ENCODE data around the gene BBS2. TPM values are rescaled to one million over a fixed set of nuclear protein-coding genes. Genes with fewer than 3 reads are reported as not detected.

Gene BBS2
- total and polyA plus RNA-seq, 2 of the 13 experiments (the other 11 are each of a cell fraction or from before 2014, with no cell fraction given): 59.7 to 68.3 TPM

DNA sequence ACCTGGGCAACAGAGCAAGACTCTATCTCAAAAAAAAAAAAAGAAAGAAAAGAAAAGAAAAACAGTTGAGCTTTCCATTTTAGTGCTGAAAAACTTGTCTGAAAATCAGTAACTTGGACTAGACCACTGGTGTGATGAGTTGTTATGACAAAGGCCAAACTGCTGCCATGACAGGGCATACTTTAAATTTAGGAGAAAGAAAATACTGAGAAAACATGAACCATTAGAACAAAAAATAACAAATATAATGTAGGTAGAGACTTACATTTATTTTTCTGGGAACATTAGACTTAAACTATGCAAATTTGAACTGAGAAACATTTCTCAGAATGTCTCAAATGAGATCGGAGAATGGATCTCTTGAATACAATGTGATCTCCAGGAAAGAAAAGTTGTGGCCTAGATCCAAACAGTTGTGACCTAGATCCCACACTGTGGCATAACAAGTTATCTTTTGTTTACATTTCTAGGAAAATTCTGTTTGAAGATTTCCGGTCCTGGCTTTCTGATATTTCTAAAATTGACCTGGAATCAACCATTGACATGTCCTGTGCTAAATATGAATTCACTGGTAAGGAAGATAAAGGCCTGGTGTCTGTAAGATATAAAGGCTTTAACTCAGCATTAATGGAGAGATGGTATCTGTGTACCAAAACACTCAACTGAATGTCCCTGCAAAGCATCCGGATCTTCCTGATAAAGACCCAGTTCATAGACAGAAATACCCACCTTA is 57.6 kb downstream of the BBS2 start:
- FAIRE-seq: no peak
- CTCF ChIA-PET (ENCODE audit: low intra/inter-chr PET ratio, low total read pairs): no interaction called here
- no peak overlapping the region for H3K9ac ChIP-seq (ENCODE audit: insufficient read depth, low read depth, low read length)
- H2AFZ ChIP-seq (ENCODE audit: low read length): no peak overlapping the region
- no TSS peak for BruUV-seq (replicated peaks)
- no peak overlapping the region for H3K4me2 ChIP-seq (ENCODE audit: low read depth, low read length)
- H3K36me3 ChIP-seq (replicated peaks in 1 of 2; ENCODE audit: control insufficient read depth in 1 of 2, insufficient read depth in 2 of 2, low read length in 2 of 2): peaks cover 32 to 82% of the 10 kb centered on the region in 2 experiments
- ATAC-seq: no peak
- no peak overlapping the region for H3K4me3 ChIP-seq (replicated peaks in 1 of 3; ENCODE audit: insufficient read depth in 1 of 3, low read depth in 2 of 3, low read length in 3 of 3)
- intact Hi-C loops (cut with micrococcal nuclease; ENCODE audit: unreplicated experiment) (no loop called here), in situ Hi-C loops (cut with HindIII; ENCODE audit: extremely low pct_ligation_motif_present, low pct_unique_long_range_greater_than_20kb) (no loop called here)
- POLR2A ChIA-PET: interaction anchor here (1.3 kb wide), 1 partner anchor 11 kb away, joined by 5 read pairs; the partner anchor contains the start of genes NUDT21 and OGFOD1
- H3K9me3 ChIP-seq (ENCODE audit: low read length): no peaks in the 10 kb centered on the region
- no peaks in the 10 kb centered on the region for H4K20me1 ChIP-seq (ENCODE audit: insufficient read depth, low read length)
- DNase-seq (ENCODE audit: low spot score): no peak
- H3K27ac ChIP-seq (ENCODE audit: extremely low read length, insufficient read depth, low read length): no peak overlapping the region
- no peaks in the 10 kb centered on the region for H3K79me2 ChIP-seq (ENCODE audit: insufficient read depth, low read length)
- H3K4me1 ChIP-seq (ENCODE audit: insufficient read depth, low read length): no peaks in the 10 kb centered on the region
- TF ChIP-seq BCL6 (CRISPR knock-in tag; IDR thresholded peaks at IDR 0.05): 0 out of 2 replicates have a peak, but pooled peaks have one; percentile 28
- TF ChIP-seq RBFOX2 (IDR thresholded peaks at IDR 0.05; ENCODE audit: low read depth, low read length): 0 out of 2 replicates have a peak, but pooled peaks have one; percentile 38
- TF ChIP-seq PAF1 (CRISPR knock-in tag; IDR thresholded peaks at IDR 0.05): no peak
- no peak for TF ChIP-seq GPN1 (CRISPR knock-in tag; IDR thresholded peaks at IDR 0.05; ENCODE audit: borderline replicate concordance)
- H3K27me3 ChIP-seq (ENCODE audit: control insufficient read depth in 1 of 2, insufficient read depth in 2 of 2, low read length in 2 of 2): no peaks in the 10 kb centered on the region
- 88% methylated on average over 3 of the region's 3 CpGs for WGBS (ENCODE audit: low lambda C conversion rate)

DNA sequence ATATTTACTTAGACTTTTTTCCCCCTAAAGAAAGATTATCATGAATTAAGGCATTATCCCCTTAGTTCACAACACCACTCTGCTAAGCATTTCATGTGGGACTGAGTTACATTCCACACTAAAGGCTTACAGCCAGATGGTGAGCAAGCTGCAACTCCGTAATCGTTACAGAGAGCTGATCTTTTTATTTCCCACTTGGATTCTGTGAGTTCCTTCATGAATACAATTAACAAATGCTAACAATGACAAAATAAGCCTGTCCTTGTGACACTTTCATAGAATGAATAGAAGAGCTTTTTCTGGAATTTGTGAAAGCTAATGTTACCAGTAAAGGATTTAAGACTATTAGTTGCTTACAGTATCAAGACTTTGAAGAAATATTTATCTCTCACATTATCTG is 59.7 kb downstream of the BBS2 start:
- Histone ChIP-seq H2AFZ (ENCODE audit: low read length) (no peak overlapping the region), H3K27me3 (ENCODE audit: control insufficient read depth in 1 of 2, insufficient read depth in 2 of 2, low read length in 2 of 2) (no peaks in the 10 kb centered on the region), H3K4me2 (ENCODE audit: low read depth, low read length) (no peak overlapping the region), H3K9me3 (ENCODE audit: low read length) (no peaks in the 10 kb centered on the region), H3K36me3 (replicated peaks in 1 of 2; ENCODE audit: control insufficient read depth in 1 of 2, insufficient read depth in 2 of 2, low read length in 2 of 2) (peaks cover 22 to 83% of the 10 kb centered on the region in 2 experiments), H4K20me1 (ENCODE audit: insufficient read depth, low read length) (no peaks in the 10 kb centered on the region), H3K27ac (ENCODE audit: extremely low read length, insufficient read depth, low read length) (no peak overlapping the region), H3K79me2 (ENCODE audit: insufficient read depth, low read length) (no peaks in the 10 kb centered on the region), H3K9ac (ENCODE audit: insufficient read depth, low read depth, low read length) (no peak overlapping the region), H3K4me3 (replicated peaks in 1 of 3; ENCODE audit: insufficient read depth in 1 of 3, low read depth in 2 of 3, low read length in 3 of 3) (no peak overlapping the region), H3K4me1 (ENCODE audit: insufficient read depth, low read length) (no peaks in the 10 kb centered on the region)
- ATAC-seq: no peak
- CTCF ChIA-PET (ENCODE audit: low intra/inter-chr PET ratio, low total read pairs): no interaction called here
- intact Hi-C loops (cut with micrococcal nuclease; ENCODE audit: unreplicated experiment): no loop called here
- TF ChIP-seq, protein P1, sequence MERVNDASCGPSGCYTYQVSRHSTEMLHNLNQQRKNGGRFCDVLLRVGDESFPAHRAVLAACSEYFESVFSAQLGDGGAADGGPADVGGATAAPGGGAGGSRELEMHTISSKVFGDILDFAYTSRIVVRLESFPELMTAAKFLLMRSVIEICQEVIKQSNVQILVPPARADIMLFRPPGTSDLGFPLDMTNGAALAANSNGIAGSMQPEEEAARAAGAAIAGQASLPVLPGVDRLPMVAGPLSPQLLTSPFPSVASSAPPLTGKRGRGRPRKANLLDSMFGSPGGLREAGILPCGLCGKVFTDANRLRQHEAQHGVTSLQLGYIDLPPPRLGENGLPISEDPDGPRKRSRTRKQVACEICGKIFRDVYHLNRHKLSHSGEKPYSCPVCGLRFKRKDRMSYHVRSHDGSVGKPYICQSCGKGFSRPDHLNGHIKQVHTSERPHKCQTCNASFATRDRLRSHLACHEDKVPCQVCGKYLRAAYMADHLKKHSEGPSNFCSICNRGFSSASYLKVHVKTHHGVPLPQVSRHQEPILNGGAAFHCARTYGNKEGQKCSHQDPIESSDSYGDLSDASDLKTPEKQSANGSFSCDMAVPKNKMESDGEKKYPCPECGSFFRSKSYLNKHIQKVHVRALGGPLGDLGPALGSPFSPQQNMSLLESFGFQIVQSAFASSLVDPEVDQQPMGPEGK (CRISPR knock-in tag; IDR thresholded peaks at IDR 0.05): no peak
- TF ChIP-seq ZNF570 (CRISPR knock-in tag; IDR thresholded peaks at IDR 0.05; ENCODE audit: borderline replicate concordance): no peak
- TF ChIP-seq TEAD2 (CRISPR knock-in tag; IDR thresholded peaks at IDR 0.05): no peak
- no peak for TF ChIP-seq POGZ (CRISPR knock-in tag; IDR thresholded peaks at IDR 0.05)
- TF ChIP-seq GATA4 (IDR thresholded peaks at IDR 0.05; ENCODE audit: borderline replicate concordance, low read depth): no peak
- no peak for TF ChIP-seq IRF2 (CRISPR knock-in tag; IDR thresholded peaks at IDR 0.05)
- no peak for TF ChIP-seq ZBTB42 (CRISPR knock-in tag; IDR thresholded peaks at IDR 0.05)
- TF ChIP-seq HDAC2 (CRISPR knock-in tag; IDR thresholded peaks at IDR 0.05): no peak
- no peak for TF ChIP-seq ZC3H4 (CRISPR knock-in tag; IDR thresholded peaks at IDR 0.05; ENCODE audit: borderline replicate concordance)
- no peak for TF ChIP-seq ZNF441 (CRISPR knock-in tag; IDR thresholded peaks at IDR 0.05; ENCODE audit: borderline replicate concordance)
- no peak for TF ChIP-seq ZNF780A (CRISPR knock-in tag; IDR thresholded peaks at IDR 0.05)
- no peak for TF ChIP-seq HMG20A (CRISPR knock-in tag; IDR thresholded peaks at IDR 0.05; ENCODE audit: borderline replicate concordance)
- TF ChIP-seq, protein P2, sequence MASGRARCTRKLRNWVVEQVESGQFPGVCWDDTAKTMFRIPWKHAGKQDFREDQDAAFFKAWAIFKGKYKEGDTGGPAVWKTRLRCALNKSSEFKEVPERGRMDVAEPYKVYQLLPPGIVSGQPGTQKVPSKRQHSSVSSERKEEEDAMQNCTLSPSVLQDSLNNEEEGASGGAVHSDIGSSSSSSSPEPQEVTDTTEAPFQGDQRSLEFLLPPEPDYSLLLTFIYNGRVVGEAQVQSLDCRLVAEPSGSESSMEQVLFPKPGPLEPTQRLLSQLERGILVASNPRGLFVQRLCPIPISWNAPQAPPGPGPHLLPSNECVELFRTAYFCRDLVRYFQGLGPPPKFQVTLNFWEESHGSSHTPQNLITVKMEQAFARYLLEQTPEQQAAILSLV (CRISPR knock-in tag; IDR thresholded peaks at IDR 0.05; ENCODE audit: borderline replicate concordance): no peak
- BruUV-seq (replicated peaks): no TSS peak
- no peak for DNase-seq (ENCODE audit: low spot score)
- 100% methylated on average over 2 of the region's 2 CpGs for WGBS (ENCODE audit: low lambda C conversion rate)
- in situ Hi-C loops (cut with HindIII; ENCODE audit: extremely low pct_ligation_motif_present, low pct_unique_long_range_greater_than_20kb): no loop called here
- POLR2A ChIA-PET: interaction anchor here (2.0 kb wide), 1 partner anchor 9 kb away, joined by 10 read pairs; the partner anchor contains the start of genes NUDT21 and OGFOD1
- no peak for FAIRE-seq

All from HepG2 (cell line).